Bronchial epithelial cell (primary cell): ENCODE data around the gene TEX47. TPM values are rescaled to one million over a fixed set of nuclear protein-coding genes. Genes with fewer than 3 reads are reported as not detected.

Experiments used
- DNase-seq: peaks from one replicate; pipeline ENCODE4 v3.0.0-alpha.2; 2010; ENCODE audit warnings: low read depth
- FAIRE-seq: peaks from 2 replicates; lab custom pipeline; 2011; peaks lifted over from hg19 to GRCh38; lab: Jason Lieb, UNC
- H3K27me3 ChIP-seq: 2 replicates; pipeline ENCODE4 v1.5.1; 2011; ENCODE audit warnings: low read length; ENCODE audit not compliant: control insufficient read depth, insufficient read depth
- H3K36me3 ChIP-seq: 2 replicates; pipeline ENCODE4 v1.5.1; 2011; ENCODE audit warnings: low read length; ENCODE audit not compliant: control insufficient read depth, insufficient read depth
- H3K4me3 ChIP-seq: 2 replicates; pipeline ENCODE4 v1.5.1; 2011; ENCODE audit warnings: mild to moderate bottlenecking, low read depth, low read length, control low read depth
- CTCF ChIP-seq: IDR thresholded peaks from 2 replicates; pipeline ENCODE4 v1.5.1; 2011; ENCODE audit warnings: mild to moderate bottlenecking, moderate library complexity, low read length, control low read depth, inconsistent platforms; ENCODE audit not compliant: insufficient read depth, severe bottlenecking
- total RNA-seq: library from RNA; depleted of rRNA; stranded (reverse); fragments of >200 nt; gene quantifications from 2 replicates; pipeline ENCODE4 v1.2.1, GENCODE V29; 2014

TEX47 gene
- total RNA-seq, 1 donor from 2014 or later, result not detected

- no peak for TF ChIP-seq CTCF
- FAIRE-seq (no peak), DNase-seq (no peak)
- Histone ChIP-seq H3K4me3 (no peak overlapping the region), H3K36me3 (no peaks in the 10 kb centered on the region), H3K27me3 (no peaks in the 10 kb centered on the region)
Observed at GRCh38 chr7:88787777-88788176, 7.8 kb downstream of the TEX47 start.

DNA sequence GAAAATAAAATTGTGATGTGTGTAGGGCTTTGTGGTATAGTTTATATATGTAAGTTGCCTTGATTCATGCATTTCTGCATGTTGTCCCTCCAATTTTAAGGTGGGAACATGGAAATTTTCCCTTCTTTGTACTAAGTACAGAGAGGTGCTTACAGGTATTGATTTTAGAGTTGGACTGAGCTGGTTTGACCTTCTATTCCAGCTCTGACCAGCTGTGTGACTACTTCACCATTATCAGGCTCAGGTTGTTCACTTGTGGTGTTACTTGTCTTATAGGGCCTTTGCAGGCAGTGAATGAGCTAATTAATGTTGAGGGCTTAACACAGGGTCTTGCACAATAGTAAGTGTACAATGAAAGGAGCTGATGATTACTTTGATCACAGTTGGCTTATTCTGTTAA lies 19.7 kb downstream of the TEX47 start:
- Histone ChIP-seq H3K27me3 (no peaks in the 10 kb centered on the region), H3K4me3 (no peak overlapping the region), H3K36me3 (no peaks in the 10 kb centered on the region)
- no peak for DNase-seq
- no peak for TF ChIP-seq CTCF
- FAIRE-seq, result no peak

DNA sequence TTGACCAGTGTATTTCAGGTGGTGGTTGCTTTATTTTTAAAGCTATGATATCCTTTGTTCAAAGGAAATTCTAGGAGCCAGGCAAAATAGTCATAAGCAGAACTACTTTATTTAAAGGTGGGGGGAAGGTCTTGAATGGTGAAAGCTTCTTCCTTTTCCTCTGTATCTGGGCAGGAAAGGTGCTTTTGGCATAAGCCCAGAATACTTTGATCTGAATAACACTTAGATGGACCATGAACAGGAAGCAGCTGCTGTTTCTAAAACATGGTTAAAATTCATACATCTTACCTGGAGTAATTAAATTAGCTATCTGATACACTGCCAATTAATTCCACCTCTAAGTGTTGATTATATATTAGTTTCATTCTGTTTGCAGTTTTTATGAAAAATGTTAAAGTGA lies 22.8 kb downstream of the TEX47 start:
- no peaks in the 10 kb centered on the region for H3K27me3 ChIP-seq
- H3K36me3 ChIP-seq, result no peaks in the 10 kb centered on the region
- DNase-seq (no peak), FAIRE-seq (no peak)
- no peak for TF ChIP-seq CTCF
- H3K4me3 ChIP-seq, result no peak overlapping the region

- DNase-seq, result no peak
- FAIRE-seq, result no peak
- no peaks in the 10 kb centered on the region for H3K27me3 ChIP-seq
- H3K36me3 ChIP-seq, result no peaks in the 10 kb centered on the region
- no peak for TF ChIP-seq CTCF
- H3K4me3 ChIP-seq, result no peak overlapping the region
Observed at GRCh38 chr7:88771417-88771816, 24.1 kb downstream of the TEX47 start.

- Histone ChIP-seq H3K4me3 (no peak overlapping the region), H3K36me3 (no peaks in the 10 kb centered on the region), H3K27me3 (peaks cover 17% of the 10 kb centered on the region)
- DNase-seq, result no peak
- no peak for TF ChIP-seq CTCF
- FAIRE-seq, result no peak
Observed at GRCh38 chr7:88761779-88762178, 33.8 kb downstream of the TEX47 start.

DNA sequence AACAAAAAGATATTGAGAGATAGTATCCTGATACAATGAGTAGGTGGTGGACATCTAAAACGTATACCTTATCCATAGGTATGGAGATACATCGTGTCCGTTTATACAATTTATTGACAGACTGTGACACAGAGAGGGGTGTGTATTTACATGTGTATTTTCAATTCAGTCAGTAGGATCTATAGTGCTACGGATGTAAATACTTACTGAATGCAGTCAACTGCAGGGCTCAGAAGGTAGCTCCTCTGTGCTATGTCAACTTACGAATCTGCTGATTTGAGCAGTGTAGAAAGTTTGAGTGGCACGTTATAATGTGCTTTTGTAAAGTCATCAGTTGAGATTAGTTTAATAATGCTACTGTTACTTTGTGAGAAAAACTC lies 35.4 kb downstream of the TEX47 start:
- H3K27me3 ChIP-seq, result peaks cover 17% of the 10 kb centered on the region

More for the DNA sequence above, 35.4 kb downstream of the TEX47 start:
- H3K4me3 ChIP-seq, result no peak overlapping the region
- TF ChIP-seq CTCF, result no peak
- no peak for DNase-seq
- H3K36me3 ChIP-seq, result no peaks in the 10 kb centered on the region
- FAIRE-seq, result no peak
